B cell (primary cell): ENCODE results near the gene POFUT2. TPM values are rescaled to one million over a fixed set of nuclear protein-coding genes. Genes with fewer than 3 reads are reported as not detected.

Experiments
- ATAC-seq: fragments of 200-7000 bp; cut with Tn5 transposase; one replicate; pipeline ENCODE4 v1.10.0; 2021; ENCODE audit warnings: low read depth, mild to moderate bottlenecking, moderate number of reproducible peaks, moderate library complexity
- CTCF ChIA-PET: fragments of 350-600 bp; sonication (Branson Sonifier 250); formaldehyde crosslinking; loops from one replicate; lab custom pipeline; 2021; ENCODE audit warnings: antibody characterized with exemption, inconsistent platforms; lab: Charles Lee
- POLR2A ChIA-PET: fragments of 350-600 bp; sonication (Branson Sonifier 250); formaldehyde crosslinking; loops from one replicate; lab custom pipeline; 2021; ENCODE audit warnings: antibody characterized with exemption; lab: Charles Lee
- DNase-seq: peaks from one replicate; pipeline ENCODE4 v3.0.0; 2013
- H2AFZ ChIP-seq: 2 replicates; pipeline ENCODE4 v1.6.1; 2012; ENCODE audit warnings: mild to moderate bottlenecking, low read depth, low read length; ENCODE audit not compliant: insufficient read depth, poor library complexity, severe bottlenecking
- H3K27ac ChIP-seq, 2 donors: 1 replicate in 1 of 2; 2 replicates in 1 of 2; pipeline ENCODE4 v1.5.1; 2012 to 2013; ENCODE audit warnings: low read length in 2 of 2, mild to moderate bottlenecking in 2 of 2, moderate library complexity in 1 of 2
- H3K27me3 ChIP-seq, 4 experiments: fragments of 200-600 bp in 1 of 4; sonication (generic) in 1 of 4; replicated peaks in 1 of 4; 1 replicate in 2 of 4; 2 replicates in 2 of 4; pipeline versions ENCODE4 v1.6.1 to v1.7.0; 2013 to 2016; ENCODE audit warnings: low read length in 3 of 4, mild to moderate bottlenecking in 2 of 4, mixed read lengths in 1 of 4, moderate library complexity in 1 of 4; ENCODE audit not compliant: insufficient read depth in 4 of 4, control insufficient read depth in 3 of 4; ENCODE audit errors: control extremely low read depth in 1 of 4
- H3K36me3 ChIP-seq, 2 experiments: replicated peaks in 1 of 2; 1 replicate in 1 of 2; 2 replicates in 1 of 2; pipeline versions ENCODE4 v1.6.1 to v1.7.1; 2013; ENCODE audit warnings: low read length in 1 of 2; ENCODE audit not compliant: insufficient read depth in 2 of 2, control insufficient read depth in 1 of 2; ENCODE audit errors: control extremely low read depth in 1 of 2, extremely low read depth in 1 of 2
- H3K4me1 ChIP-seq, 2 donors: fragments of 200-600 bp in 1 of 2; sonication (generic) in 1 of 2; 1 replicate in 1 of 2; 2 replicates in 1 of 2; pipeline versions ENCODE4 v1.5.1 to v1.6.1; 2013 to 2017; ENCODE audit warnings: low read length in 2 of 2; ENCODE audit not compliant: control insufficient read depth in 2 of 2, insufficient read depth in 2 of 2
- H3K4me2 ChIP-seq: replicated peaks from 2 replicates; pipeline ENCODE3; 2012; ENCODE audit warnings: mild to moderate bottlenecking, low read depth, low read length; ENCODE audit not compliant: poor library complexity, severe bottlenecking
- H3K4me3 ChIP-seq, 5 experiments: fragments of 200-600 bp in 1 of 5; sonication (generic) in 1 of 5; 1 replicate in 3 of 5; 2 replicates in 2 of 5; pipeline versions ENCODE4 v1.5.1 to v1.7.0; 2011 to 2016; ENCODE audit warnings: low read length in 4 of 5, mild to moderate bottlenecking in 4 of 5, low read depth in 2 of 5, control low read depth in 1 of 5, moderate library complexity in 1 of 5; ENCODE audit not compliant: insufficient read depth in 1 of 5; ENCODE audit errors: control extremely low read depth in 1 of 5, extremely low read depth in 1 of 5
- H3K79me2 ChIP-seq: fragments of 200-600 bp; sonication (generic); one replicate; pipeline ENCODE4 v1.6.0; 2016; ENCODE audit warnings: low read length; ENCODE audit not compliant: control insufficient read depth, insufficient read depth
- H3K9ac ChIP-seq: fragments of 200-600 bp; sonication (generic); 2 replicates; pipeline ENCODE4 v1.6.1; 2017; ENCODE audit warnings: mild to moderate bottlenecking, low read length, moderate library complexity
- H3K9me3 ChIP-seq, 3 donors: one replicate each; pipeline versions ENCODE4 v1.6.1 to v1.7.1; 2013; ENCODE audit warnings: low read length in 2 of 3; ENCODE audit not compliant: control insufficient read depth in 2 of 3, insufficient read depth in 1 of 3; ENCODE audit errors: control extremely low read depth in 1 of 3
- H4K20me1 ChIP-seq: 2 replicates; pipeline ENCODE4 v1.6.0; 2012; ENCODE audit warnings: mild to moderate bottlenecking, low read length; ENCODE audit not compliant: insufficient read depth, control insufficient read depth, poor library complexity, severe bottlenecking
- H3K27ac Mint-ChIP-seq: one replicate; pipeline ENCODE4 v1.8.0; 2021; ENCODE audit warnings: mixed read lengths
- H3K27me3 Mint-ChIP-seq: one replicate; pipeline ENCODE4 v1.8.0; 2021; ENCODE audit warnings: mixed read lengths
- H3K4me1 Mint-ChIP-seq: one replicate; pipeline ENCODE4 v1.8.0; 2021; ENCODE audit warnings: mixed read lengths
- H3K4me3 Mint-ChIP-seq: one replicate; pipeline ENCODE4 v1.8.0; 2021; ENCODE audit warnings: mixed read lengths
- H3K9me3 Mint-ChIP-seq: one replicate; pipeline ENCODE4 v1.8.0; 2022; ENCODE audit warnings: mixed read lengths; ENCODE audit not compliant: insufficient read depth
- CTCF ChIP-seq: fragments of 200-600 bp; IDR thresholded peaks from one replicate; pipeline ENCODE4 v1.8.0; 2022; ENCODE audit warnings: antibody characterized with exemption, mild to moderate bottlenecking
- EZH2 ChIP-seq: IDR thresholded peaks from 2 replicates; pipeline ENCODE4 v1.6.1; 2012; ENCODE audit warnings: borderline replicate concordance, low read depth, mild to moderate bottlenecking, moderate library complexity, low read length; ENCODE audit not compliant: insufficient read depth, poor library complexity, severe bottlenecking
- WGBS: methylation state at CpG from one replicate; pipeline ENCODE4 v1.1.5; 2013; ENCODE audit warnings: missing lambda C conversion rate; ENCODE audit not compliant: insufficient coverage; 5-methylcytosine and 5-hydroxymethylcytosine counted together
- intact Hi-C: fragments of 100-400 bp; cut with micrococcal nuclease; formaldehyde crosslinking; loops from one replicate; pipeline ENCODE4 v1.10.0; 2022
- polyA plus RNA-seq: library from polyadenylated mRNA; depleted of rRNA; stranded (reverse); fragments of >200 nt; gene quantifications from 2 replicates; pipeline ENCODE4 v1.2.3, GENCODE V29; 2012
- total RNA-seq, 2 donors: library from RNA; stranded (reverse); fragments of 120-200 nt in 1 of 2; gene quantifications; 1 replicate in 1 of 2; 2 replicates in 1 of 2; pipeline versions ENCODE4 v1.2.3 to v1.2.4, GENCODE V29; 2013 to 2022

POFUT2 gene
- total and polyA plus RNA-seq, 2 donors (not counting 1 experiment from before 2014, with no cell fraction given), result 38.3 to 41.8 TPM

- Histone ChIP-seq H3K4me3 (no peak overlapping the region), H3K27me3 (peaks cover 0 to 19% (median 2%) of the 10 kb centered on the region in 4 experiments), H3K9ac (no peak overlapping the region), H4K20me1 (no peaks in the 10 kb centered on the region), H3K4me2 (no peak overlapping the region), H3K9me3 (peaks cover 0 to 4% (median 0%) of the 10 kb centered on the region in 3 donors), H3K27ac (no peak overlapping the region), H3K79me2 (no peaks in the 10 kb centered on the region), H3K4me1 (no peaks in the 10 kb centered on the region), H3K36me3 (no peaks in the 10 kb centered on the region), H2AFZ (no peak overlapping the region)
- POLR2A ChIA-PET, result no interaction called here
- no peak for DNase-seq
- 4% methylated on average over 2 of the region's 2 CpGs for WGBS
- Mint-ChIP-seq H3K27me3 (peaks cover 40% of the 10 kb centered on the region), H3K4me3 (no peak overlapping the region), H3K4me1 (no peaks in the 10 kb centered on the region), H3K27ac (no peak overlapping the region), H3K9me3 (no peaks in the 10 kb centered on the region)
- CTCF ChIA-PET, result no interaction called here
- TF ChIP-seq EZH2 (no peak), CTCF (no peak)
- ATAC-seq, result peak; percentile 33
- intact Hi-C loops, result no loop called here
Observed at GRCh38 chr21:45236481-45236880, 51.2 kb downstream of the POFUT2 start.

- ChIA-PET POLR2A (no interaction called here), CTCF (no interaction called here)
- peaks cover 35% of the 10 kb centered on the region for H3K27me3 Mint-ChIP-seq
- Histone ChIP-seq H3K9me3 (no peaks in the 10 kb centered on the region), H3K27me3 (peaks cover 0 to 19% (median 2%) of the 10 kb centered on the region in 4 experiments), H3K9ac (no peak overlapping the region), H3K36me3 (no peaks in the 10 kb centered on the region), H3K4me2 (no peak overlapping the region), H3K79me2 (no peaks in the 10 kb centered on the region), H3K27ac (no peak overlapping the region), H3K4me1 (no peaks in the 10 kb centered on the region), H4K20me1 (no peaks in the 10 kb centered on the region), H3K4me3 (no peak overlapping the region), H2AFZ (no peak overlapping the region)
- intact Hi-C loops, result no loop called here
- H3K4me1 Mint-ChIP-seq, result no peaks in the 10 kb centered on the region
- H3K4me3 Mint-ChIP-seq, result no peak overlapping the region
- ATAC-seq, result no peak
- H3K9me3 Mint-ChIP-seq, result no peaks in the 10 kb centered on the region
- 87% methylated on average over 4 of the region's 6 CpGs for WGBS
- TF ChIP-seq CTCF (no peak), EZH2 (no peak)
- no peak for DNase-seq
- H3K27ac Mint-ChIP-seq, result no peak overlapping the region
Observed at GRCh38 chr21:45235488-45235887, 52.2 kb downstream of the POFUT2 start.
